Upper lobe of right lung (tissue), 1 donor: ENCODE data around the gene HSF2. TPM values are rescaled to one million over a fixed set of nuclear protein-coding genes. Genes with fewer than 3 reads are reported as not detected.

Experiments
- ATAC-seq: fragments of 200-7000 bp; cut with Tn5 transposase; one replicate; pipeline ENCODE4 v1.9.1; 2020; ENCODE audit warnings: mild to moderate bottlenecking, moderate library complexity
- DNase-seq: peaks from one replicate; pipeline ENCODE4 v3.0.0-alpha.2; 2020
- H3K27ac ChIP-seq: fragments of 200-600 bp; one replicate; pipeline ENCODE4 v1.8.0; 2022
- H3K27me3 ChIP-seq: fragments of 200-600 bp; one replicate; pipeline ENCODE4 v1.8.0; 2022; ENCODE audit warnings: mild to moderate bottlenecking
- H3K36me3 ChIP-seq: fragments of 200-600 bp; one replicate; pipeline ENCODE4 v1.8.0; 2022
- H3K4me1 ChIP-seq: fragments of 200-600 bp; one replicate; pipeline ENCODE4 v1.8.0; 2022
- H3K4me3 ChIP-seq: fragments of 200-600 bp; one replicate; pipeline ENCODE4 v1.8.0; 2022; ENCODE audit warnings: mild to moderate bottlenecking
- H3K9me3 ChIP-seq: fragments of 200-600 bp; one replicate; pipeline ENCODE4 v1.8.0; 2022
- CTCF ChIP-seq: fragments of 200-600 bp; IDR thresholded peaks from one replicate; pipeline ENCODE4 v1.8.0; 2022; ENCODE audit warnings: antibody characterized with exemption
- intact Hi-C: fragments of 100-400 bp; cut with DNase I; formaldehyde crosslinking; loops from one replicate; pipeline ENCODE4 v1.11.0; 2022
- total RNA-seq: library from RNA; stranded (reverse); fragmentation: NEBNext Ultra II Directional; extraction: Animal tissue kit (Norgen Biotek cat#: 25700); gene quantifications from one replicate; pipeline ENCODE4 v1.2.1, GENCODE V29; 2021
- donor health status: DM: no; HTN: yes; CAD: no; lungs with severe emphysema.

HSF2 gene
- total RNA-seq, 1 donor from 2014 or later: 7.1 TPM

GRCh38 chr6:122381494-122382265, 17.8 kb upstream of the HSF2 start:
- peak; percentile 80 for TF ChIP-seq CTCF
- H3K4me3 ChIP-seq: no peak overlapping the region
- peaks cover 4% of the 10 kb centered on the region for H3K27me3 ChIP-seq
- ATAC-seq (peak; percentile 89), DNase-seq (no peak)
- H3K9me3 ChIP-seq: no peaks in the 10 kb centered on the region
- H3K4me1 ChIP-seq: no peaks in the 10 kb centered on the region
- intact Hi-C loops: no loop called here
- no peak overlapping the region for H3K27ac ChIP-seq
- no peaks in the 10 kb centered on the region for H3K36me3 ChIP-seq

GRCh38 chr6:122385857-122386612, 13.4 kb upstream of the HSF2 start:
- no peak for TF ChIP-seq CTCF
- Histone ChIP-seq H3K27ac (no peak overlapping the region), H3K36me3 (no peaks in the 10 kb centered on the region), H3K4me3 (no peak overlapping the region), H3K4me1 (no peaks in the 10 kb centered on the region), H3K9me3 (no peaks in the 10 kb centered on the region), H3K27me3 (peaks cover 3% of the 10 kb centered on the region)
- DNase-seq (no peak), ATAC-seq (no peak)
- intact Hi-C loops: no loop called here

DNA sequence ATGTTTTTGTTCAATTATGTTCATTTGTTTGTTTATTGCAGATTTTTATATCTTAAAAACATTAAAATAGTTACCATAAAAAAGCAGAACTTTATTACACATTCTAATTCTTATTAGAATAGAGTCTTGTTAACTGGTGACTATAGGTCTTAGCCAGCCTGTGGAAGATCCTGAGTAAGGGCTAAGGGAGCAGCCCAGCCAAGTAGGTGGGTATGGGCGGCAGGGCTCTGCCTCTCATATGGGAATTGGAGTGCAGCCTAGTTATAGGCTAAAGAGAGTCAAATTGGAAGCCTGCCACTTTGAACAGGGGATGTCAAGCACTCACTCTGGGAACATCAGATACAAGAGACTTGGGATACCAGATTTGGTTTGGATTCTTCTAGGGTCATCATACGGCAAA, 10.5 kb upstream of the HSF2 start:
- Histone ChIP-seq H3K36me3 (no peaks in the 10 kb centered on the region), H3K27ac (no peak overlapping the region), H3K9me3 (no peaks in the 10 kb centered on the region), H3K4me1 (no peaks in the 10 kb centered on the region), H3K27me3 (no peaks in the 10 kb centered on the region), H3K4me3 (no peak overlapping the region)
- no peak for TF ChIP-seq CTCF
- DNase-seq (no peak), ATAC-seq (no peak)
- intact Hi-C loops: no loop called here

DNA sequence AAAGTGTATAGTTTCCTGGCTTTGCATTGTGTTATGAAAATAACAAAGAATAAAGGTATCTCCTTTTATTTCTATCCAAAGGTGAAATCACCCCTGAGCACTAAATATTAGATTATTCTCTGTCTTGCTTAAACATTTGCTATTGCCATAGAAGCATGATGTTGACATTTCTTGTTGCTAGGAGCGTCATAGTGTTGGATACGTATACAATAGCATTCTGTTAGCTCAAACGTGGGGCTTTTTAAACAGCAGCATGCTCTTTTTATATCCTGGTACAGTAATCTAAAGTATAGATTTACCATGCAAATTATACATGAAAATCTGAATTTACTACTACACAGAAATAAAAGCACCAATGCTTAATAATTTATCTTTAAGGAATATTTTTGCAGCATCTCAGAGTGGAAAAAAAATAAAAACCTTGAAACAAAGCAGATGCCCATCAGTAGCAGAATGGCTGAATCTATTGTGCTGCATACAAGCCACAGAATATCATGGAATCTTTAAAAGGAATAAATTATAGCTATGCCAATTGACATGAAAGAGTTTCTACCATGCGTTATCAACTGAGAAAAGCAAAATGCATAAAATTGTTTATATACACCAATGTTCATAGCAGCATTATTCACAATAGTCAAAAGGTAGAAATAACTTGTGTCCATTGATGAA, 9.6 kb upstream of the HSF2 start:
- ATAC-seq (no peak), DNase-seq (no peak)
- Histone ChIP-seq H3K4me1 (no peaks in the 10 kb centered on the region), H3K27me3 (no peaks in the 10 kb centered on the region), H3K27ac (no peak overlapping the region), H3K9me3 (no peaks in the 10 kb centered on the region), H3K4me3 (no peak overlapping the region), H3K36me3 (no peaks in the 10 kb centered on the region)
- intact Hi-C loops: no loop called here
- TF ChIP-seq CTCF: no peak

GRCh38 chr6:122392564-122393350, 6.7 kb upstream of the HSF2 start:
- DNase-seq (no peak), ATAC-seq (no peak)
- Histone ChIP-seq H3K27ac (no peak overlapping the region), H3K27me3 (no peaks in the 10 kb centered on the region), H3K4me3 (no peak overlapping the region), H3K4me1 (no peaks in the 10 kb centered on the region), H3K36me3 (no peaks in the 10 kb centered on the region), H3K9me3 (no peaks in the 10 kb centered on the region)
- no peak for TF ChIP-seq CTCF
- intact Hi-C loops: no loop called here
